Measurements from ENCODE around the gene RPN2. TPM values are rescaled to one million over a fixed set of nuclear protein-coding genes. Genes with fewer than 3 reads are reported as not detected.

RPN2 gene
- total and polyA plus RNA-seq, 4 donors = 153 to 241 (median 177) TPM

DNA sequence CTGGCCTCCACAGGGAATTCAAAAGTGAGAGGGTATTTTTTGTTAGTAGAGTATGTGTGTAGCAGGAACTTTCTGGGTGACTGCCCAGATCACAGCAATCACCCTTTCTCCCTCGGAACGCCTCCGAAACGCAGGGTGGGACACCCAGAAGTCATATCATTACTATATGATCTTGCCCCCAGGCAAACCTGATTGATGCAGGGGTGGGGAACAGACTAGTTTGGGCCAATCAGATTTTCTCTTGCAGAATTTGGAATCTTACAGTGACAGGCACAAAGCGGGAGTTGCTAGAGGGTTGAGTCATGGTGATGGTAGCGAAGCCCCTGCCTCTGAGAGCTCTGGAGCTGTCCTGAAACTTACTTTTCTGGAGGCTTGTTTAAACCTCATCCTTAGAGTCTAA, 16.5 kb upstream of the RPN2 start:
- no peak for TF ChIP-seq FOXA1 (IDR thresholded peaks at IDR 0.05)
- TF ChIP-seq RAD21 (IDR thresholded peaks at IDR 0.05) = no peak
- TF ChIP-seq FOXA2 (IDR thresholded peaks at IDR 0.05) = no peak
- TF ChIP-seq JUND (IDR thresholded peaks at IDR 0.05) = no peak
- TF ChIP-seq MAX (IDR thresholded peaks at IDR 0.05) = no peak
- 90% methylated on average over 6 of the region's 6 CpGs for WGBS
- no peak overlapping the region for H3K9ac ChIP-seq (ENCODE audit: low read depth in 1 of 2, low read length in 2 of 2)
- no peak for DNase-seq (ENCODE audit: low spot score)
- no peaks in the 10 kb centered on the region for H3K27me3 ChIP-seq (ENCODE audit: control insufficient read depth in 4 of 4, insufficient read depth in 4 of 4, low read length in 3 of 4)
- H3K36me3 ChIP-seq (ENCODE audit: control insufficient read depth in 4 of 4, insufficient read depth in 3 of 4, low read depth in 1 of 4, low read length in 3 of 4) = peaks cover 0 to 8% (median 6%) of the 10 kb centered on the region in 4 donors
- no peak overlapping the region for H3K27ac ChIP-seq (ENCODE audit: low read depth in 1 of 2, low read length in 2 of 2)
- H3K9me3 ChIP-seq (ENCODE audit: control insufficient read depth in 4 of 4, low read length in 3 of 4) = no peaks in the 10 kb centered on the region
- H3K4me3 ChIP-seq (ENCODE audit: low read depth in 1 of 3, low read length in 3 of 3) = no peak overlapping the region
- H3K4me1 ChIP-seq (ENCODE audit: control insufficient read depth in 4 of 4, insufficient read depth in 4 of 4, low read length in 3 of 4) = no peaks in the 10 kb centered on the region

DNA sequence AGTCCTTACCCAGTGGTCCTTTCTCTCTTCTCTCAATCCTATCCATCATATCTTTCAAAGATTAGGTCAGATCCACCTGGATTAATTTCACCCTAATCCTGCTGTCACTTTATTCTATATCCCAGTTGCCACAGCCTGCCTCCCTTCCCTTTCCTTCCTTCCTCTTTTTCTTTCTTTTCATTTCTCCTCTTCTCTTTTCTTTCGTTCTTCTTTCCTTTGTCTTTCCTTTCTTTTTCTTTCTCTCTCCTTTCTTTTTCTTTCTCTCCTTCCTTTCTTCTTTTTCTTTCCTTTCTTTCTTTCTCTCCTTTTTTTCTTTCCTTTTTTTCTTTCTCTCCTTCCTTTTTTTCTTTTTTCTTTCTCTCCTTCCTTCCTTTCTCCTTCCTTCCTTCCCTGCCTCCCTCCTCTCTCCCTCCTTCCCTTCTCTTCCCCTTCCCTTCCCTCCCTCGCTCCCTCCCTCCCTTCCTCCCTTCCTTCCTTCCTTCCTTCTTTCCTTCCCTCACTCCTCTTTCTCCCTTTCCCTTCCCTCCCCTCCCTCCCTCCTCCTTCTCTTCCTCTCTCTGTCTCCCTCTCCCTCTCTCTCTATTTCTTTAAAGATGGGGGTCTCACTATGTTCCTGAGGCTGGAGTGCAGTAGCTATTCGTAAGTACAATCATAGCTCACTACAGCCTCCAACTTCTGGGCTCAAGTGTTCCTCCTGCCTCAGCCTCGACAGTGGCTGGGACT, 15.1 kb upstream of the RPN2 start:
- 94% methylated on average over 4 of the region's 4 CpGs for WGBS
- TF ChIP-seq FOXA2 (IDR thresholded peaks at IDR 0.05) = no peak
- TF ChIP-seq FOXA1 (IDR thresholded peaks at IDR 0.05) = no peak
- TF ChIP-seq HNF4A (conservative IDR thresholded peaks at IDR 0.05) = no peak
- TF ChIP-seq CTCF (IDR thresholded peaks at IDR 0.05; ENCODE audit: low read depth, low read length, missing input control) = no peak
- TF ChIP-seq SP1 (IDR thresholded peaks at IDR 0.05) = no peak
- Histone ChIP-seq H3K27ac (ENCODE audit: low read depth in 1 of 2, low read length in 2 of 2) (no peak overlapping the region), H3K9ac (ENCODE audit: low read depth in 1 of 2, low read length in 2 of 2) (no peak overlapping the region), H3K9me3 (ENCODE audit: control insufficient read depth in 4 of 4, low read length in 3 of 4) (no peaks in the 10 kb centered on the region), H3K4me3 (ENCODE audit: low read depth in 1 of 3, low read length in 3 of 3) (no peak overlapping the region), H3K36me3 (ENCODE audit: control insufficient read depth in 4 of 4, insufficient read depth in 3 of 4, low read depth in 1 of 4, low read length in 3 of 4) (peaks cover 0 to 10% (median 7%) of the 10 kb centered on the region in 4 donors), H3K4me1 (ENCODE audit: control insufficient read depth in 4 of 4, insufficient read depth in 4 of 4, low read length in 3 of 4) (no peaks in the 10 kb centered on the region), H3K27me3 (ENCODE audit: control insufficient read depth in 4 of 4, insufficient read depth in 4 of 4, low read length in 3 of 4) (no peaks in the 10 kb centered on the region)
- no peak for DNase-seq (ENCODE audit: low spot score)

DNA sequence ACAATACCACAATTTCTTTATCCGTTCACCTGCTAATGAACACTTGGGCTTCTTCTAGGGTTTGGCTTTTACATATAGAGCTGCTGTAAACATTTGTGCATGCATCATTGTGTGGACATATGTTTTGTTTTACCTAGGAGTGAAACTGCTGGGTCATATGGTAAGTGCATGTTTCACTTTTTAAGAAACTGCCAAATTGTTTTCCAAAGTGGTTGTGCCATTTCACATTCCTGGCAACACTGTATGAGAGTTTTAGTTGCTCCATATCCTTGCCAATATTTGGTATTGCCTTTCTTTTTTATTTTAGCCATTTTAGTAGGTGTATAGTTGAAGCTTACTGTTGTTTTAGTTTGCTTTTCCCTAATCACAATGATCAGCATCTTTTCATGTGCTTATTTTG, 14.1 kb upstream of the RPN2 start:
- H3K27me3 ChIP-seq (ENCODE audit: control insufficient read depth in 4 of 4, insufficient read depth in 4 of 4, low read length in 3 of 4) = no peaks in the 10 kb centered on the region
- 93% methylated on average over 1 of the region's 1 CpG for WGBS
- H3K9me3 ChIP-seq (ENCODE audit: control insufficient read depth in 4 of 4, low read length in 3 of 4) = no peaks in the 10 kb centered on the region
- no peak overlapping the region for H3K27ac ChIP-seq (ENCODE audit: low read depth in 1 of 2, low read length in 2 of 2)
- peaks cover 0 to 10% (median 7%) of the 10 kb centered on the region in 4 donors for H3K36me3 ChIP-seq (ENCODE audit: control insufficient read depth in 4 of 4, insufficient read depth in 3 of 4, low read depth in 1 of 4, low read length in 3 of 4)
- no peak overlapping the region for H3K4me3 ChIP-seq (ENCODE audit: low read depth in 1 of 3, low read length in 3 of 3)
- DNase-seq (ENCODE audit: low spot score) = no peak
- H3K9ac ChIP-seq (ENCODE audit: low read depth in 1 of 2, low read length in 2 of 2) = no peak overlapping the region
- no peaks in the 10 kb centered on the region for H3K4me1 ChIP-seq (ENCODE audit: control insufficient read depth in 4 of 4, insufficient read depth in 4 of 4, low read length in 3 of 4)
- TF ChIP-seq MAX (IDR thresholded peaks at IDR 0.05) (no peak), SP1 (IDR thresholded peaks at IDR 0.05) (no peak), FOXA1 (IDR thresholded peaks at IDR 0.05) (no peak), YY1 (IDR thresholded peaks at IDR 0.05) (no peak), TAF1 (conservative IDR thresholded peaks at IDR 0.05) (no peak), JUND (IDR thresholded peaks at IDR 0.05) (no peak), ATF3 (IDR thresholded peaks at IDR 0.05) (no peak), NR2F2 (IDR thresholded peaks at IDR 0.05) (no peak), RAD21 (IDR thresholded peaks at IDR 0.05) (no peak), RXRA (IDR thresholded peaks at IDR 0.05) (no peak), HNF4A (conservative IDR thresholded peaks at IDR 0.05) (no peak), CTCF (IDR thresholded peaks at IDR 0.05; ENCODE audit: low read depth, low read length, missing input control) (no peak), GABPA (IDR thresholded peaks at IDR 0.05 in 1 of 2, conservative IDR thresholded peaks at IDR 0.05 in 1 of 2) (no peak)
- TF ChIP-seq, protein P1, sequence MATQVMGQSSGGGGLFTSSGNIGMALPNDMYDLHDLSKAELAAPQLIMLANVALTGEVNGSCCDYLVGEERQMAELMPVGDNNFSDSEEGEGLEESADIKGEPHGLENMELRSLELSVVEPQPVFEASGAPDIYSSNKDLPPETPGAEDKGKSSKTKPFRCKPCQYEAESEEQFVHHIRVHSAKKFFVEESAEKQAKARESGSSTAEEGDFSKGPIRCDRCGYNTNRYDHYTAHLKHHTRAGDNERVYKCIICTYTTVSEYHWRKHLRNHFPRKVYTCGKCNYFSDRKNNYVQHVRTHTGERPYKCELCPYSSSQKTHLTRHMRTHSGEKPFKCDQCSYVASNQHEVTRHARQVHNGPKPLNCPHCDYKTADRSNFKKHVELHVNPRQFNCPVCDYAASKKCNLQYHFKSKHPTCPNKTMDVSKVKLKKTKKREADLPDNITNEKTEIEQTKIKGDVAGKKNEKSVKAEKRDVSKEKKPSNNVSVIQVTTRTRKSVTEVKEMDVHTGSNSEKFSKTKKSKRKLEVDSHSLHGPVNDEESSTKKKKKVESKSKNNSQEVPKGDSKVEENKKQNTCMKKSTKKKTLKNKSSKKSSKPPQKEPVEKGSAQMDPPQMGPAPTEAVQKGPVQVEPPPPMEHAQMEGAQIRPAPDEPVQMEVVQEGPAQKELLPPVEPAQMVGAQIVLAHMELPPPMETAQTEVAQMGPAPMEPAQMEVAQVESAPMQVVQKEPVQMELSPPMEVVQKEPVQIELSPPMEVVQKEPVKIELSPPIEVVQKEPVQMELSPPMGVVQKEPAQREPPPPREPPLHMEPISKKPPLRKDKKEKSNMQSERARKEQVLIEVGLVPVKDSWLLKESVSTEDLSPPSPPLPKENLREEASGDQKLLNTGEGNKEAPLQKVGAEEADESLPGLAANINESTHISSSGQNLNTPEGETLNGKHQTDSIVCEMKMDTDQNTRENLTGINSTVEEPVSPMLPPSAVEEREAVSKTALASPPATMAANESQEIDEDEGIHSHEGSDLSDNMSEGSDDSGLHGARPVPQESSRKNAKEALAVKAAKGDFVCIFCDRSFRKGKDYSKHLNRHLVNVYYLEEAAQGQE (IDR thresholded peaks at IDR 0.05) = no peak
- TF ChIP-seq, protein P2, sequence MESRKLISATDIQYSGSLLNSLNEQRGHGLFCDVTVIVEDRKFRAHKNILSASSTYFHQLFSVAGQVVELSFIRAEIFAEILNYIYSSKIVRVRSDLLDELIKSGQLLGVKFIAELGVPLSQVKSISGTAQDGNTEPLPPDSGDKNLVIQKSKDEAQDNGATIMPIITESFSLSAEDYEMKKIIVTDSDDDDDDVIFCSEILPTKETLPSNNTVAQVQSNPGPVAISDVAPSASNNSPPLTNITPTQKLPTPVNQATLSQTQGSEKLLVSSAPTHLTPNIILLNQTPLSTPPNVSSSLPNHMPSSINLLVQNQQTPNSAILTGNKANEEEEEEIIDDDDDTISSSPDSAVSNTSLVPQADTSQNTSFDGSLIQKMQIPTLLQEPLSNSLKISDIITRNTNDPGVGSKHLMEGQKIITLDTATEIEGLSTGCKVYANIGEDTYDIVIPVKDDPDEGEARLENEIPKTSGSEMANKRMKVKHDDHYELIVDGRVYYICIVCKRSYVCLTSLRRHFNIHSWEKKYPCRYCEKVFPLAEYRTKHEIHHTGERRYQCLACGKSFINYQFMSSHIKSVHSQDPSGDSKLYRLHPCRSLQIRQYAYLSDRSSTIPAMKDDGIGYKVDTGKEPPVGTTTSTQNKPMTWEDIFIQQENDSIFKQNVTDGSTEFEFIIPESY (IDR thresholded peaks at IDR 0.05) = no peak

All from liver (tissue), 9 donors.